CD1c-positive myeloid dendritic cell (primary cell): ENCODE results near the gene UTRN.

Experiments
- DNase-seq: peaks from one replicate; pipeline ENCODE4 v3.0.0-alpha.2; 2016; ENCODE audit errors: extremely low spot score

UTRN gene

DNA sequence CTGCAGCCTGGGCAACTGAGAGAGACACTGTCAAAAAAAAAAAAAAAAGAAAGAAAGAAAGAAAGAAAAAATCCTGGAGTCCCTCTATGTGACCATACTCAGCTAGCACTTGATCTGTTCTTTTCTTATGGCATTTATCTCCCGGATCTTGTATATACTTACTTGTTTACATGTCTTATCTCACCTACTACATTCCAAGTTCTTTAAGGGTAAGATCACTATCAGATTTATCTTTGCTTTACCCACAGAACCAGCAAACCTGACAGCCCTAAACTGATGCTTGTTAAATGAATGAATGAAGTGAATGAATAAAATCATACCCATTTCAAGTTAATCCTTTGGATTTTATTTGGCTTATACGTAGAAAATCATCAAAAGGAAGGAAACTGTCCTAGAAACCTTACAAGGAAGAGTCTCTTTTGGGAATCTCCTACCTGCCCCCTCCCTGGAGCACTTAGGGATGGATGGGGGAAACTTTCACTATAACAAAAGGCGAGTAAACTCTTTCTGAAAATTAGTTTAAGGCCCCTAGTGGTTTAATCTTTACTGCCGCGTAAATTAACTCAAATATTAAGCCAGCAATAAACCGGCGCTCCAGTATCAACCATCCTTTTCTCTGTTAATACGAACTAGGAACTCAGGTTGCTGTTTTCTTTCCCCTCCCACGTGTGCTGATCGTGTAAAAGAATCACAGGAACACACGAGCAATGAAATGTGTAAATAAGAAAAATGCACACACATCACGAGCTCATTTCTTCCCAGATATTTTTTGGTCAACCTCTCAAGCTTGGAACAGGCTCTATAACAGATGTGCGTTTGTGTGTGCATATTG lies 1.3 kb upstream of the UTRN start:
- peak; percentile 29 for DNase-seq

- no peak for DNase-seq
Measured at GRCh38 chr6:144284478-144284782, 705 bp upstream of the UTRN start.

- no peak for DNase-seq
Measured at GRCh38 chr6:144285548-144285797, 338 bp downstream of the UTRN start.

GRCh38 chr6:144285798-144286502 lies 815 bp downstream of the UTRN start:
- DNase-seq: peak; percentile 54

DNA sequence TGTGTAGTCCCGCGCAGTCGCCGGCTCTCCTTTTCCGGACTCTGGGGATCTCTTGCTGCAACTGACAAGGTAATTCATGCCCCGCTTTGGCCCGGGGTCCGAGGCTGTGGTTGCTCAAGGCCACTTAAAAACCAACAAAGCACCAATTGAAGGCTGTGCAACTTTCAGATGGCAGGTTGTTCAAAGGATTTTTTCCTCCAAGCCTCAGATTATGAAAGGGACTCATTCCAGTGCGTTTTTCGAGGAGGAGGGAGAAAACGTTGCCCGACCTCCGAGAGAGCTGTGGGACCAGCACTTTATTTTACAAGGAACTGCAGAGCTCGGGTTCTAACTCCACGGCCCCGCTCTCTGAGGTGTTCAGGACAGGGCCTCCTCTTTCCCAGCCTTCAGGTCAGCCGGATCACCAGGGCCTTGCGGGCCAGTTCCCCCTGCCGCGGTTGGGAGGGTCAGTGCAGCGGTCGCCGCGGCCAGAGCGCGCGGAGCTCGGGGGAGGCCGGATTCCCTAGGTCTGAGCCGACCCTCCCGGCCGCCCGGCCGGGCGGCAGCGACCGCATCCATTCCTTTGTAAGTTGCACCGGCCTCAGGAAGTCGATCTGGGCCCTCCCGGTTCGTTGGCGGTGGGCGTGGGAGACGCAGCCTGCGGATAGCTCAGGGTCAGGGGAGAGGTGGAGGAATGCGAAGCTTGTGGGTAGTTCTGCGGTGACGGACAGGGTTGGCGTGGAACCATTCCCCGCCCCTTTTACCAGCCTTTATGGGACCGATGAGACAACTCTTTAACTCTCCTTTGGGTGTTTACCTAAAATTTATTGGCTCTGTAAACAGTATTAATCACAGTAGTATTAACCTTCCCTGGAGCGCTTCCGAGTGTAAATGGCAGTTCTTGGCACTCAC lies 1.6 kb downstream of the UTRN start:
- DNase-seq: peak; percentile 69

DNA sequence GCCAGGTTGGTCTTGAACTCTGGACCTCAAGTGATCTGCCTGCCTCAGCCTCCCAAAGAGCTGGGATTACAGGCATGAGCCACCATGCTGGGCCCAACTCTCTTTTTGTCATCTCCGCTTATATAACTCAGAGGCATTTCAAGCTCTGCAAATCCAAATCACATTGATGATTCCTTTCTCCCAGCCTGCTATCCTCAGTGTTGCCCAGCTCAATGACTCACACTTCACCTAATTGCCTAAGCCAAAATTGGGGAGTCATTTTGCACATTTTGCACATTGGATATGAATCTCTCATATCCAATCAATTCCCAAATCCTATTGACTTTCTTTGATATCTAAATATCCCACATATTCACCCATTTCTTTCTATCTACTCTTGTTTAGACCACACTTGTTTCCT lies 3.9 kb downstream of the UTRN start:
- DNase-seq: no peak

GRCh38 chr6:144292372-144292771 lies 7.2 kb downstream of the UTRN start:
- DNase-seq: no peak

GRCh38 chr6:144294016-144294415 lies 8.9 kb downstream of the UTRN start:
- DNase-seq: no peak

DNA sequence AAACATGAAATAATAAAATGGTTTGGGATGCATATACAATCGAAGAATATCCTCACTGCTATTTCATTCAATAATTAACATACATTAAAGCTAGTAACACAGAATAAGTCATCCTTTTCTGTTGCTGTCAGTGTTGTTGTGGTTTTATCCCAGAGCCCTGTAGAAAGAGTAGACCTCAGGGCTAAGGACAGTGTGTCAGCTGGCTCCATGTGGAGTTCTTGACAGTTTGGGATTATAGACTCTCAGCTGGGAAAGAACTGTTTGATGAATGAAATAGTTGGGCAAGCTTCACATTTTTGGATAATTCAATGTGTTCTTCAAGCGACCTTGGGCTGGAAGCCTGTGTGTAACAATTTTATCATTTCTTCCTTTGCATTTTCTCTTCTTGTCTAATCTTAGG lies 10.1 kb downstream of the UTRN start:
- no peak for DNase-seq

DNA sequence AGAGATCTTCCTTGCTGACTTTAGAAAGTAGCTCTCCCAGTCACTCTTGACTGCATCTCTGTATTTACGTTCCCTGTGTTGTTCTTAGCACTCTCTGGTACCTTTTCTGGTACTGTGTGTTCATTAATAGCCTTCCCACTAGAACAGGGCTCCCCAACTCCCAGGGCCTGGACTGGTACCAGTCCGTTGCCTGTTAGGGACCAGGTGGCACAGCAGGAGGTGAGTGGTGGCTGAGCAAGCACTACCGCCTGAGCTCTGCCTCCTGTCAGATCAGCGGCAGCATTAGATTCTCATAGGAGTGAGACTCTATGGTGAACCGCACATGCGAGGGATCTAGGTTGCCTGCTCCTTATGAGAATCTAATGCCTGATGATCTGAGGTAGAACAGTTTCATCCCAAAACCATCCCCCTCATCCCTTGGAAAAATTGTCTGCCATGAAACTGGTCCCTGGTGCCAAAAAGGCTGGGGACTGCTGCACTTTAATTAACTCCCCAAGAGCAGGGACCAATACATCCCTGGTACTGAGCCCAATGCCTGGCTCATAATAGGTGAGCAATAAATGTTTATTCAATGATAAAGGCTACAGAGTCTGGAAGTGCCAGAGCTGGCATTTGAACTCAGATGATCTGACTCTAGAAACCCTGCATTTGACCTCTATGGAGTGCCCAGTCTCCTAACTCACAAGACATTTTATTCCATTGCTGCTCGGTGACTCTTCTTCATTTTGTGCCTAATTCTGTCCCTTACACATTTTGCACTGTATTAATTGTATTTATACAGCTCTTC lies 11.0 kb downstream of the UTRN start:
- DNase-seq: no peak

GRCh38 chr6:144296973-144297372 lies 11.8 kb downstream of the UTRN start:
- no peak for DNase-seq

GRCh38 chr6:144297511-144298100 lies 12.5 kb downstream of the UTRN start:
- no peak for DNase-seq

GRCh38 chr6:144298194-144298593 lies 13.1 kb downstream of the UTRN start:
- no peak for DNase-seq

- DNase-seq: no peak
Measured at GRCh38 chr6:144298916-144299315, 13.8 kb downstream of the UTRN start.

DNA sequence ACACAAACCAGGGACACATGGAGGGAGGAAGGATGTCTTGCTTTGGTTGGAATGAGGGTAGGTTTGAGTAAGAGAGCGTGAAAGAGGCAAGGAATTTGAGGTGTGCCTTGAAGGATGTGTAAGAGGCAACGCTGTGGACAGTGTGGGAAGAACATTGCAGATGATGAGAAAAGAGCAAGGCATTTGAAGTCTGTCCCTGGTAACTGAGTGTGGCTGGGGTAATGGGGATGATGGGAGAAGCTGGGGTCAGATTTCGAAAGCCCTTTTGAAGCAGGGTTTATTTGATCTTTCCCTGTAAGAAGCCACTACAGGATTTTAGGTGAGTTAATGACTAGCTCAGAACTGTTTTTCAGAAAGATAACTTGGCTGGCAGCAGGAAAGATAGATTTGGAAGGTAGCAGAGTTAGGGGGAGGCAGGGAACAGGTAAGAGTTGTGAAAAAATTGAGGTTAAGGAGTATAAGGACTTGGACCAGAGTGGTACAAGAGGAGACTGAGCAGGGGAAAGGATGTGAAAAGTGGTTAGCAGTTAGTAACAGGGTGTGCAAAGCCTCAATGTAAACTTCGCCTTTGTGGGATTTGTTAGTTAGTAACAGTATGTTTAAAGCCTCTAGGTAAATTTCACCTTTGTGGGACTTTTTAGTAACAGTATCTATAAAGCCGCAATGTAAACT lies 17.7 kb downstream of the UTRN start:
- no peak for DNase-seq

DNA sequence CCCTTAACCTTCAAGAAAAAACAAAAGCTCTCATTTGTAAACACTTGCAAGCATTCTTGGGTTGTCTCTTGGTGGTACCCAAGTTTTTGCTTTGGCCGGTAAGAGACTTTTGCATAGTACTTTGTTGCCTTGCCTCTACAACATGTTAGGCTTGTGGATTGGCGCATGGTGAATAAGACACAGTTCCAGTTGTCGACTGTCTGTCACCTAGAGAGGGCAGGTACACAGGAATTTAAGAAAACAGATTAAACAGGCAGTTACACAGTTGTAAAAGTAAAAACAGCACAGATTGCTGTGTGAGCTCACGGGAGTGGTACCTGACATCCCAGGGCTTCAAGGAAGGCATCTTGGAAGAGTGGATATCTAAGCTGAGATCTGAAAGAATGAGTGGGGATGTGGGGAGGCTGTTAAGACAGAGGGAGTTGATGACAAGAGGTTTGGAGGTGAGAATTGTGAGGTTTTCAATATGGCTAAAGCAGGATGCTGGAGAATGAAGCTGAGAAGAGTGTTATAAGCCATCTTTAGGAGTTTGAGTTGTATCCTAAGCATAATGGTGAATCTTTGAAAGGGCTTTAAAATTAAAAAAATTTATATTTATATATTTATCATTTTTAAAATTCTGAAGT lies 19.2 kb downstream of the UTRN start:
- DNase-seq: no peak

GRCh38 chr6:144305567-144305966 lies 20.4 kb downstream of the UTRN start:
- no peak for DNase-seq

GRCh38 chr6:144305985-144306384 lies 20.9 kb downstream of the UTRN start:
- no peak for DNase-seq

GRCh38 chr6:144307880-144308279 lies 22.7 kb downstream of the UTRN start:
- DNase-seq: no peak

GRCh38 chr6:144310765-144311164 lies 25.6 kb downstream of the UTRN start:
- no peak for DNase-seq

DNA sequence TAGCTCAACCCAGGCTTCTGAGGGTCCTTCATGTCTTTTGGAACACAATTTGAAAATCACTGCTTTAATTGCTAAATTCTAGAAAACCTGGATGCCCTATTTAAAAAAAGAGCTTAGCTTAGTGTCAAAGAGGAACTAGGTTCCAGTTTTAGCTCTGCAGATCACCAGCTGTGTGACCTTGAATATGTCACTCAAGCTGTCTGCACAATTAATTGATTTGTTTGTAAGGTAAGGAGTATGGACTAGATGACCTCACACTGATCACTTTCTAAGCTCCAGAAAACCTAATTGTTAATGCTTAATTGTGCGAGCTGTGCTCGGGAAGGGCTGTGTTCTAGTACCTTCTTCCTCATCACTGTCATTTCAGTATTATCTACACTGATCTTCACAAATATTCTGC lies 26.2 kb downstream of the UTRN start:
- DNase-seq: no peak
